ENCODE measurements around the gene OR51A4. TPM values are rescaled to one million over a fixed set of nuclear protein-coding genes. Genes with fewer than 3 reads are reported as not detected.

OR51A4 gene
- total RNA-seq, 1 experiment from 2014 or later = not detected

GRCh38 chr11:4982678-4983077 lies 35.3 kb upstream of the OR51A4 start:
- TF ChIP-seq CTCF (IDR thresholded peaks at IDR 0.05; ENCODE audit: unreplicated experiment) = no peak
- no TSS peak for BruUV-seq (replicated peaks)
- Mint-ChIP-seq H3K27ac (ENCODE audit: low read depth, unreplicated experiment) (no peak overlapping the region), H3K36me3 (ENCODE audit: insufficient read depth, unreplicated experiment) (no peaks in the 10 kb centered on the region), H3K4me1 (ENCODE audit: insufficient read depth, unreplicated experiment) (no peaks in the 10 kb centered on the region), H3K27me3 (ENCODE audit: insufficient read depth, unreplicated experiment) (peaks cover 41% of the 10 kb centered on the region), H3K9me3 (ENCODE audit: unreplicated experiment) (peaks cover 7% of the 10 kb centered on the region), H3K4me3 (ENCODE audit: unreplicated experiment) (no peak overlapping the region)
- POLR2A ChIA-PET = no interaction called here
- DNase-seq (ENCODE audit: unreplicated experiment) = no peak
- CTCF ChIA-PET = no interaction called here
- intact Hi-C loops (cut with micrococcal nuclease) = no loop called here

DNA sequence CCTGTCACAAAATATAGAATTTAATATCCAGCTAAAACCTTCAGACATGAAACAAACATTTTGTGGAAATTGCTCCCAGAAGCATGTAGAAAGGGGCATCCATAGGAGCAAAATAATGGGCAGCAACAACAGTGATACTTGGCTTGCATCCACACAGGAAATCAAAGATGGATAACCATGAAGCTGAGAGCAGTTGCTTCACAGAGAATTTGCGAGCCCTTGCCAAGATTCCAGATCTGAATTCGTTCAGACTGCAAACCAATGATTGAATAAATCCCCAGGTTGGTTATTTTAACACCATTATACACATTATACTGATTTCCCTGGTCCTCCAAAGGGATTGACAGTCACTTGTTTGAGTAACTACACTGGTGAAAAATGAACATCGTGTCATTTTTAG lies 31.6 kb upstream of the OR51A4 start:
- H3K4me1 Mint-ChIP-seq (ENCODE audit: insufficient read depth, unreplicated experiment) = no peaks in the 10 kb centered on the region
- intact Hi-C loops (cut with micrococcal nuclease) = no loop called here
- H3K4me3 Mint-ChIP-seq (ENCODE audit: unreplicated experiment) = no peak overlapping the region
- H3K27me3 Mint-ChIP-seq (ENCODE audit: insufficient read depth, unreplicated experiment) = peaks cover 42% of the 10 kb centered on the region
- DNase-seq (ENCODE audit: unreplicated experiment) = no peak
- no TSS peak for BruUV-seq (replicated peaks)
- H3K9me3 Mint-ChIP-seq (ENCODE audit: unreplicated experiment) = no peaks in the 10 kb centered on the region
- TF ChIP-seq CTCF (IDR thresholded peaks at IDR 0.05; ENCODE audit: unreplicated experiment) = no peak
- ChIA-PET CTCF (no interaction called here), POLR2A (no interaction called here)
- no peaks in the 10 kb centered on the region for H3K36me3 Mint-ChIP-seq (ENCODE audit: insufficient read depth, unreplicated experiment)
- no peak overlapping the region for H3K27ac Mint-ChIP-seq (ENCODE audit: low read depth, unreplicated experiment)

DNA sequence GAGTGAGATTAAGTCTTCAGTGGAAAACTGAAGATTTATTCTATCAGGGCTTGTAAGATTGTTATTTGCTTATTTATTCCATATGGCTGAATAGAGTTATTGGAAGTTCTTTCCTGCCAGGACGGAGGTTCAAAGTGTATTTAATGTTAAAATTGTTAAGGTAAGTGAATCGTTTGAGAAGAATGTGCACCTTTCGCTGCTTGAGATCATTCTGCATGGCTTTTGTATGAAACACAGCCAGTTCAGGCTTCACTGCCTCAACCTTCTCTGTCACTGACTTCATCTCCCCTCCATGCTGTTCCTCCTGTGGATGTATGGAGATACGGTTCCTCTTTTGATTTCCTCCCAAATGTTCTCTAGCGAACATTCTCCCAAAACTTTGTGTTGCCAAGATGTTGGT lies 28.0 kb upstream of the OR51A4 start:
- Mint-ChIP-seq H3K4me3 (ENCODE audit: unreplicated experiment) (no peak overlapping the region), H3K27me3 (ENCODE audit: insufficient read depth, unreplicated experiment) (peaks cover 39% of the 10 kb centered on the region), H3K36me3 (ENCODE audit: insufficient read depth, unreplicated experiment) (no peaks in the 10 kb centered on the region), H3K9me3 (ENCODE audit: unreplicated experiment) (no peaks in the 10 kb centered on the region), H3K4me1 (ENCODE audit: insufficient read depth, unreplicated experiment) (no peaks in the 10 kb centered on the region), H3K27ac (ENCODE audit: low read depth, unreplicated experiment) (no peak overlapping the region)
- BruUV-seq (replicated peaks) = no TSS peak
- DNase-seq (ENCODE audit: unreplicated experiment) = no peak
- CTCF ChIA-PET = interaction anchor here (0.7 kb wide), 1 partner anchor 811 kb away, joined by 3 read pairs; no protein-coding TSS in a partner anchor
- POLR2A ChIA-PET = no interaction called here
- TF ChIP-seq CTCF (IDR thresholded peaks at IDR 0.05; ENCODE audit: unreplicated experiment) = no peak
- intact Hi-C loops (cut with micrococcal nuclease) = no loop called here

DNA sequence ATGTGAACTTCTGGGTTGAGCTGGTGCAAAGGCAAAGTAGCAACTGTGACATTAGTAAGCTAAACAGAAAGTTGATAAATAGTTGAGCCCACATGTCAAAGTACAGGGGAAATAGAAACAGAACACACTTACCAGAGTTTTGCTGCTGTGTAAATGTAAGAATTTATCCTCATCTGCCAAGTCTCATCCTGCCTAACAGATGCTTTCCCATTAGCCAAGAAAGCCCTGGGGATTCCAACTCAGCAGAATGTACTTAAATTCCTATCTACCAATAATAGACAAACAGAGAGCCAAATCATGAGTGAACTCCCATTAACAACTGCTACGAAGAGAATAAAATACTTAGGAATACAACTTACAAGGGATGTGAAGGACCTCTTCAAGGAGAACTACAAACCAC lies 15.4 kb upstream of the OR51A4 start:
- peaks cover 8% of the 10 kb centered on the region for H3K9me3 Mint-ChIP-seq (ENCODE audit: unreplicated experiment)
- no peaks in the 10 kb centered on the region for H3K4me1 Mint-ChIP-seq (ENCODE audit: insufficient read depth, unreplicated experiment)
- no peak overlapping the region for H3K4me3 Mint-ChIP-seq (ENCODE audit: unreplicated experiment)
- H3K36me3 Mint-ChIP-seq (ENCODE audit: insufficient read depth, unreplicated experiment) = no peaks in the 10 kb centered on the region
- no peak for DNase-seq (ENCODE audit: unreplicated experiment)
- peaks cover 33% of the 10 kb centered on the region for H3K27me3 Mint-ChIP-seq (ENCODE audit: insufficient read depth, unreplicated experiment)
- ChIA-PET POLR2A (no interaction called here), CTCF (no interaction called here)
- BruUV-seq (replicated peaks) = no TSS peak
- no peak for TF ChIP-seq CTCF (IDR thresholded peaks at IDR 0.05; ENCODE audit: unreplicated experiment)
- intact Hi-C loops (cut with micrococcal nuclease) = no loop called here
- no peak overlapping the region for H3K27ac Mint-ChIP-seq (ENCODE audit: low read depth, unreplicated experiment)

Data from MCF 10A (cell line).